Hindlimb muscle (tissue), 1 donor: Measurements from ENCODE around the gene HNRNPU. TPM values are rescaled to one million over a fixed set of nuclear protein-coding genes. Genes with fewer than 3 reads are reported as not detected.

Source experiments
- DNase-seq: peaks from one replicate; pipeline ENCODE4 v3.0.0-alpha.2; 2013
- polyA plus RNA-seq: library from polyadenylated mRNA; unstranded; fragments of 120-200 nt; gene quantifications from one replicate; pipeline ENCODE4 v1.2.1, GENCODE V29; 2013; ENCODE audit not compliant: insufficient read length

The HNRNPU gene
- polyA plus RNA-seq, 1 donor: 348 TPM

GRCh38 chr1:244862699-244863490, 1.4 kb downstream of the HNRNPU start:
- peak; percentile 95 for DNase-seq

- DNase-seq: no peak
These were observed 2.0 kb downstream of the HNRNPU start for GRCh38 chr1:244862354-244862698.

- no peak for DNase-seq
These were observed 2.7 kb downstream of the HNRNPU start for GRCh38 chr1:244861683-244862082.

- no peak for DNase-seq
These were observed 3.3 kb downstream of the HNRNPU start for GRCh38 chr1:244860914-244861610.

GRCh38 chr1:244860078-244860477, 4.3 kb downstream of the HNRNPU start:
- no peak for DNase-seq

- no peak for DNase-seq
These were observed 6.0 kb downstream of the HNRNPU start for GRCh38 chr1:244858357-244858756.

- DNase-seq: no peak
These were observed 6.6 kb downstream of the HNRNPU start for GRCh38 chr1:244857761-244858160.

- no peak for DNase-seq
These were observed 9.3 kb downstream of the HNRNPU start for GRCh38 chr1:244854865-244855578.

- DNase-seq: no peak
These were observed 10.2 kb downstream of the HNRNPU start for GRCh38 chr1:244854166-244854565.

GRCh38 chr1:244852694-244853093, 11.6 kb downstream of the HNRNPU start:
- DNase-seq: no peak

- no peak for DNase-seq
These were observed 12.7 kb downstream of the HNRNPU start for GRCh38 chr1:244851546-244852231.

- no peak for DNase-seq
These were observed 13.4 kb downstream of the HNRNPU start for GRCh38 chr1:244850896-244851295.

- DNase-seq: no peak
These were observed 14.1 kb downstream of the HNRNPU start for GRCh38 chr1:244850099-244850852.

- no peak for DNase-seq
These were observed 15.0 kb downstream of the HNRNPU start for GRCh38 chr1:244849189-244849866.

- DNase-seq: no peak
These were observed 17.7 kb downstream of the HNRNPU start for GRCh38 chr1:244846653-244847052.

GRCh38 chr1:244844155-244845121, 19.9 kb downstream of the HNRNPU start:
- no peak for DNase-seq

GRCh38 chr1:244843148-244843978, 21.0 kb downstream of the HNRNPU start:
- no peak for DNase-seq

- no peak for DNase-seq
These were observed 22.9 kb downstream of the HNRNPU start for GRCh38 chr1:244841273-244841927.
